Progenitor cell of endocrine pancreas (in vitro differentiated cells): ENCODE measurements around the gene ARFGAP1. TPM values are rescaled to one million over a fixed set of nuclear protein-coding genes. Genes with fewer than 3 reads are reported as not detected.

Experiments used
- DNase-seq: peaks from one replicate; pipeline ENCODE4 v3.0.0; 2021; ENCODE audit warnings: low spot score; ENCODE audit not compliant: unreplicated experiment
- H3K27ac Mint-ChIP-seq: 2 replicates; pipeline ENCODE4 v1.8.0; 2021; ENCODE audit warnings: mild to moderate bottlenecking, moderate library complexity, mixed read lengths
- H3K27me3 Mint-ChIP-seq: 2 replicates; pipeline ENCODE4 v1.8.0; 2021; ENCODE audit warnings: mixed read lengths
- H3K36me3 Mint-ChIP-seq: 2 replicates; pipeline ENCODE4 v1.8.0; 2022; ENCODE audit warnings: mixed read lengths; ENCODE audit not compliant: insufficient read depth
- H3K4me1 Mint-ChIP-seq: 2 replicates; pipeline ENCODE4 v1.8.0; 2021; ENCODE audit warnings: low read depth, mixed read lengths
- H3K4me3 Mint-ChIP-seq: 2 replicates; pipeline ENCODE4 v1.8.0; 2021; ENCODE audit warnings: low read depth, mild to moderate bottlenecking, moderate library complexity, mixed read lengths
- H3K9me3 Mint-ChIP-seq: 2 replicates; pipeline ENCODE4 v1.8.0; 2021; ENCODE audit warnings: low read depth, mixed read lengths
- CTCF ChIP-seq: fragments of 200-600 bp; sonication (generic); IDR thresholded peaks from one replicate; pipeline ENCODE4 v1.5.0; 2021; ENCODE audit warnings: antibody characterized with exemption, mild to moderate bottlenecking; ENCODE audit not compliant: unreplicated experiment
- total RNA-seq: library from RNA; stranded (reverse); gene quantifications from 2 replicates; pipeline ENCODE4 v1.2.1, GENCODE V29; 2021

Gene ARFGAP1
- total RNA-seq, 1 donor from 2014 or later, result 119 TPM

GRCh38 chr20:63295018-63295417, 22.4 kb downstream of the ARFGAP1 start:
- Mint-ChIP-seq H3K27me3 (peaks cover 21% of the 10 kb centered on the region), H3K4me3 (no peak overlapping the region), H3K9me3 (no peaks in the 10 kb centered on the region), H3K36me3 (no peaks in the 10 kb centered on the region), H3K27ac (no peak overlapping the region), H3K4me1 (no peaks in the 10 kb centered on the region)
- DNase-seq, result no peak
- TF ChIP-seq CTCF, result no peak

- Mint-ChIP-seq H3K27ac (no peak overlapping the region), H3K4me1 (no peaks in the 10 kb centered on the region), H3K27me3 (peaks cover 21% of the 10 kb centered on the region), H3K36me3 (no peaks in the 10 kb centered on the region), H3K9me3 (no peaks in the 10 kb centered on the region), H3K4me3 (no peak overlapping the region)
- no peak for DNase-seq
- no peak for TF ChIP-seq CTCF
Observed at GRCh38 chr20:63295422-63295821, 22.8 kb downstream of the ARFGAP1 start.

GRCh38 chr20:63295846-63296245, 23.2 kb downstream of the ARFGAP1 start:
- peaks cover 24% of the 10 kb centered on the region for H3K27me3 Mint-ChIP-seq
- no peaks in the 10 kb centered on the region for H3K9me3 Mint-ChIP-seq
- no peak for DNase-seq
- no peak for TF ChIP-seq CTCF
- H3K4me1 Mint-ChIP-seq, result no peaks in the 10 kb centered on the region
- no peak overlapping the region for H3K27ac Mint-ChIP-seq
- H3K36me3 Mint-ChIP-seq, result no peaks in the 10 kb centered on the region
- H3K4me3 Mint-ChIP-seq, result no peak overlapping the region

GRCh38 chr20:63296531-63297299, 24.1 kb downstream of the ARFGAP1 start:
- peaks cover 31% of the 10 kb centered on the region for H3K27me3 Mint-ChIP-seq
- DNase-seq, result no peak
- H3K4me3 Mint-ChIP-seq, result no peak overlapping the region
- peak overlapping the region; percentile 49 for H3K27ac Mint-ChIP-seq
- H3K4me1 Mint-ChIP-seq, result no peaks in the 10 kb centered on the region
- H3K9me3 Mint-ChIP-seq, result no peaks in the 10 kb centered on the region
- TF ChIP-seq CTCF, result no peak
- no peaks in the 10 kb centered on the region for H3K36me3 Mint-ChIP-seq

GRCh38 chr20:63297371-63297781, 24.8 kb downstream of the ARFGAP1 start:
- DNase-seq, result no peak
- TF ChIP-seq CTCF, result no peak
- no peaks in the 10 kb centered on the region for H3K9me3 Mint-ChIP-seq
- H3K4me3 Mint-ChIP-seq, result no peak overlapping the region
- H3K36me3 Mint-ChIP-seq, result no peaks in the 10 kb centered on the region
- peaks cover 34% of the 10 kb centered on the region for H3K27me3 Mint-ChIP-seq
- no peaks in the 10 kb centered on the region for H3K4me1 Mint-ChIP-seq
- no peak overlapping the region for H3K27ac Mint-ChIP-seq
